GM12878 (cell line): ENCODE results near the gene LARP1B.

Source experiments
- CHD2 ChIP-seq: IDR thresholded peaks from 2 replicates; pipeline ENCODE4 v1.6.1; 2011; ENCODE audit warnings: low read depth, low read length, improper control_type of control experiment, borderline replicate concordance
- GABPA ChIP-seq: IDR thresholded peaks from 2 replicates; pipeline ENCODE4 v1.6.1; 2014; ENCODE audit warnings: antibody characterized with exemption, low read depth, mild to moderate bottlenecking, inconsistent platforms
- POLR2A ChIP-seq: IDR thresholded peaks from 2 replicates; pipeline ENCODE4 v1.6.1; 2011; ENCODE audit warnings: low read depth, mild to moderate bottlenecking, low read length
- ZZZ3 ChIP-seq: IDR thresholded peaks from 2 replicates; pipeline ENCODE4 v1.6.1; 2011; ENCODE audit warnings: low read depth; ENCODE audit not compliant: control insufficient read depth, insufficient read length
- TF ChIP-seq, protein P1 (sequence below): IDR thresholded peaks from 2 replicates; pipeline ENCODE4 v1.6.1; 2012; ENCODE audit warnings: mild to moderate bottlenecking, low read depth, low read length
- TF ChIP-seq, protein P2 (sequence below), 3 experiments: IDR thresholded peaks in 2 of 3; conservative IDR thresholded peaks in 1 of 3; 2 replicates each; pipeline ENCODE4 v1.5.1; 2011; ENCODE audit warnings: low read depth in 3 of 3, low read length in 3 of 3, mild to moderate bottlenecking in 3 of 3, control low read depth in 2 of 3, moderate library complexity in 2 of 3, inconsistent platforms in 1 of 3, mixed read lengths in 1 of 3; ENCODE audit not compliant: control insufficient read depth in 2 of 3, insufficient read depth in 1 of 3; ENCODE audit errors: extremely low read depth in 1 of 3

DNA sequence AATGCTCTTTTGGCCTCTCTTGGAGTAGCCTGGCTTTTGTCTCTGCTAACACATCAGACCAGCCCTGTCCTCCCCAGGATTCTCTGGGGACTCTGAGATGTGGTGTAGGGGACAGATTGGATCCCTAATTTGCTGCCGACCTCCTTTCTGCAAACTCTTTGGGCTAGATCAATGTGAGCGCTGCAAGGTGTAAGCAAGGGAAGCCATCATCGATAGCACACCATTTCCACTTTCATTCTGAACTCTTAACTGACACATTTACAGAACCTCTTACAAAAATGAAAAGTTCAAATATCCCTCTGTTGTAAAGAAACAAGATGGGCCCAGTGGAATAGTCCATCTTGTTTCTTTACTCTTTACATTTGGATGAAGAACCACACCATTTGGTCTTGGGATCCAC, 179.9 kb downstream of the LARP1B start:
- TF ChIP-seq, protein P1, sequence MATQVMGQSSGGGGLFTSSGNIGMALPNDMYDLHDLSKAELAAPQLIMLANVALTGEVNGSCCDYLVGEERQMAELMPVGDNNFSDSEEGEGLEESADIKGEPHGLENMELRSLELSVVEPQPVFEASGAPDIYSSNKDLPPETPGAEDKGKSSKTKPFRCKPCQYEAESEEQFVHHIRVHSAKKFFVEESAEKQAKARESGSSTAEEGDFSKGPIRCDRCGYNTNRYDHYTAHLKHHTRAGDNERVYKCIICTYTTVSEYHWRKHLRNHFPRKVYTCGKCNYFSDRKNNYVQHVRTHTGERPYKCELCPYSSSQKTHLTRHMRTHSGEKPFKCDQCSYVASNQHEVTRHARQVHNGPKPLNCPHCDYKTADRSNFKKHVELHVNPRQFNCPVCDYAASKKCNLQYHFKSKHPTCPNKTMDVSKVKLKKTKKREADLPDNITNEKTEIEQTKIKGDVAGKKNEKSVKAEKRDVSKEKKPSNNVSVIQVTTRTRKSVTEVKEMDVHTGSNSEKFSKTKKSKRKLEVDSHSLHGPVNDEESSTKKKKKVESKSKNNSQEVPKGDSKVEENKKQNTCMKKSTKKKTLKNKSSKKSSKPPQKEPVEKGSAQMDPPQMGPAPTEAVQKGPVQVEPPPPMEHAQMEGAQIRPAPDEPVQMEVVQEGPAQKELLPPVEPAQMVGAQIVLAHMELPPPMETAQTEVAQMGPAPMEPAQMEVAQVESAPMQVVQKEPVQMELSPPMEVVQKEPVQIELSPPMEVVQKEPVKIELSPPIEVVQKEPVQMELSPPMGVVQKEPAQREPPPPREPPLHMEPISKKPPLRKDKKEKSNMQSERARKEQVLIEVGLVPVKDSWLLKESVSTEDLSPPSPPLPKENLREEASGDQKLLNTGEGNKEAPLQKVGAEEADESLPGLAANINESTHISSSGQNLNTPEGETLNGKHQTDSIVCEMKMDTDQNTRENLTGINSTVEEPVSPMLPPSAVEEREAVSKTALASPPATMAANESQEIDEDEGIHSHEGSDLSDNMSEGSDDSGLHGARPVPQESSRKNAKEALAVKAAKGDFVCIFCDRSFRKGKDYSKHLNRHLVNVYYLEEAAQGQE: no peak
- no peak for TF ChIP-seq POLR2A
- no peak for TF ChIP-seq CHD2
- TF ChIP-seq ZZZ3: no peak
- no peak for TF ChIP-seq GABPA
- TF ChIP-seq, protein P2, sequence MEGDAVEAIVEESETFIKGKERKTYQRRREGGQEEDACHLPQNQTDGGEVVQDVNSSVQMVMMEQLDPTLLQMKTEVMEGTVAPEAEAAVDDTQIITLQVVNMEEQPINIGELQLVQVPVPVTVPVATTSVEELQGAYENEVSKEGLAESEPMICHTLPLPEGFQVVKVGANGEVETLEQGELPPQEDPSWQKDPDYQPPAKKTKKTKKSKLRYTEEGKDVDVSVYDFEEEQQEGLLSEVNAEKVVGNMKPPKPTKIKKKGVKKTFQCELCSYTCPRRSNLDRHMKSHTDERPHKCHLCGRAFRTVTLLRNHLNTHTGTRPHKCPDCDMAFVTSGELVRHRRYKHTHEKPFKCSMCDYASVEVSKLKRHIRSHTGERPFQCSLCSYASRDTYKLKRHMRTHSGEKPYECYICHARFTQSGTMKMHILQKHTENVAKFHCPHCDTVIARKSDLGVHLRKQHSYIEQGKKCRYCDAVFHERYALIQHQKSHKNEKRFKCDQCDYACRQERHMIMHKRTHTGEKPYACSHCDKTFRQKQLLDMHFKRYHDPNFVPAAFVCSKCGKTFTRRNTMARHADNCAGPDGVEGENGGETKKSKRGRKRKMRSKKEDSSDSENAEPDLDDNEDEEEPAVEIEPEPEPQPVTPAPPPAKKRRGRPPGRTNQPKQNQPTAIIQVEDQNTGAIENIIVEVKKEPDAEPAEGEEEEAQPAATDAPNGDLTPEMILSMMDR (IDR thresholded peaks at IDR 0.05 in 2 of 3, conservative IDR thresholded peaks at IDR 0.05 in 1 of 3; ENCODE audit: control insufficient read depth in 2 of 3, extremely low read depth in 1 of 3, insufficient read depth in 1 of 3, low read depth in 3 of 3, low read length in 3 of 3): no peak
